Fibroblast of lung (primary cell): Measurements from ENCODE around the gene MCRS1. TPM values are rescaled to one million over a fixed set of nuclear protein-coding genes. Genes with fewer than 3 reads are reported as not detected.

Experiments used
- DNase-seq, 2 donors: peaks; one replicate each; pipeline versions ENCODE4 v3.0.0 to v3.0.0-alpha.2; 2010; ENCODE audit warnings: low read depth in 2 of 2
- H2AFZ ChIP-seq: 2 replicates; pipeline ENCODE4 v1.5.1; 2012; ENCODE audit warnings: low read length, control low read depth, inconsistent platforms
- H3K27ac ChIP-seq: 2 replicates; pipeline ENCODE4 v1.5.1; 2011; ENCODE audit warnings: low read length, control low read depth; ENCODE audit not compliant: insufficient read depth
- H3K27me3 ChIP-seq: 2 replicates; pipeline ENCODE4 v1.5.1; 2011; ENCODE audit warnings: mild to moderate bottlenecking, low read length; ENCODE audit not compliant: control insufficient read depth, insufficient read depth
- H3K36me3 ChIP-seq: 2 replicates; pipeline ENCODE4 v1.5.1; 2011; ENCODE audit warnings: low read length; ENCODE audit not compliant: control insufficient read depth, insufficient read depth
- H3K4me1 ChIP-seq: 2 replicates; pipeline ENCODE4 v1.5.1; 2011; ENCODE audit warnings: low read length; ENCODE audit not compliant: control insufficient read depth, insufficient read depth; ENCODE audit errors: extremely low read depth
- H3K4me2 ChIP-seq: 2 replicates; pipeline ENCODE4 v1.5.1; 2011; ENCODE audit warnings: low read length, control low read depth; ENCODE audit not compliant: insufficient read depth; ENCODE audit errors: extremely low read depth
- H3K4me3 ChIP-seq, 4 experiments: fragments of 200-600 bp in 1 of 4; sonication (generic) in 1 of 4; replicated peaks in 1 of 4; 2 replicates each; pipeline ENCODE4 v1.5.1; 2011 to 2016; ENCODE audit warnings: low read length in 4 of 4, low read depth in 3 of 4, mild to moderate bottlenecking in 3 of 4, control low read depth in 2 of 4, inconsistent platforms in 1 of 4, mixed read lengths in 1 of 4; ENCODE audit not compliant: insufficient read depth in 1 of 4; ENCODE audit errors: control extremely low read depth in 1 of 4
- H3K79me2 ChIP-seq: 2 replicates; pipeline ENCODE4 v1.5.1; 2012; ENCODE audit warnings: mild to moderate bottlenecking, low read length, inconsistent platforms; ENCODE audit not compliant: control insufficient read depth, insufficient read depth
- H3K9ac ChIP-seq: 2 replicates; pipeline ENCODE4 v1.5.1; 2011; ENCODE audit warnings: mild to moderate bottlenecking, low read length, control low read depth; ENCODE audit not compliant: insufficient read depth
- H3K9me3 ChIP-seq: 2 replicates; pipeline ENCODE4 v1.5.1; 2012; ENCODE audit warnings: low read depth, low read length; ENCODE audit not compliant: control insufficient read depth, insufficient read depth
- H4K20me1 ChIP-seq: 2 replicates; pipeline ENCODE4 v1.5.1; 2011; ENCODE audit warnings: low read length; ENCODE audit not compliant: control insufficient read depth, insufficient read depth; ENCODE audit errors: extremely low read depth
- EZH2 ChIP-seq: IDR thresholded peaks from 2 replicates; pipeline ENCODE4 v1.5.1; 2012; ENCODE audit warnings: low read length, control low read depth, mild to moderate bottlenecking; ENCODE audit errors: missing control alignments
- polyA plus RNA-seq, 2 donors: library from polyadenylated mRNA; depleted of rRNA in 1 of 2; stranded (reverse) in 1 of 2; unstranded in 1 of 2; fragments of >200 nt; gene quantifications; 2 replicates each; pipeline ENCODE4 v1.2.1, GENCODE V29; 2011 to 2012; ENCODE audit warnings: missing spikeins in 1 of 2
- total RNA-seq: library from RNA; depleted of rRNA; stranded (reverse); fragments of >200 nt; gene quantifications from 2 replicates; pipeline ENCODE4 v1.2.1, GENCODE V29; 2014
- TF ChIP-seq, protein P1 (sequence below), 2 donors: IDR thresholded peaks in 1 of 2; conservative IDR thresholded peaks in 1 of 2; 1 replicate in 1 of 2; 2 replicates in 1 of 2; pipeline ENCODE4 v1.5.1; 2011 to 2012; ENCODE audit warnings: low read length in 2 of 2, control low read depth in 1 of 2, inconsistent platforms in 1 of 2, low read depth in 1 of 2, mild to moderate bottlenecking in 1 of 2

MCRS1 gene
- total and polyA plus RNA-seq, 2 donors (not counting 1 experiment from before 2014, with no cell fraction given) = 51.1 to 52.2 TPM

DNA sequence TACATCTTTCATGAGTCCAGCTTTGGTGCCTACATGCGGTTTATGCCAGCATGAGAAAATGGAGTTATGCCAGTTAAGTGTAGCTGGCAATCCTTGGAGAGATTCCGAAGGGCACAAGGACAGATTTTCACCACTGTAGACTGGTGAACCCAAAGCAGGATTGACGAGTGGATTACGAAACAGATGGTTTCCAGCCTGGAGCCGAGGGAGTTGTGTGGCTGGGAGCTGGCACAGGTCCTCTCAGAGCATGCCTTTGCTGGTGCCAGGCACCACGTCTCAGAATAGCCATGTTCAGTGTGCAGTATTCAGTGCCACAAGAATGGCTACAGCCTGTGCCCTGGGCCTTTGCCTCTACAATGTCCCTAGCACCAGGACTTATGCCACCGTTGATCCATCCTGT, 15.9 kb downstream of the MCRS1 start:
- H3K4me1 ChIP-seq = no peaks in the 10 kb centered on the region
- H3K9ac ChIP-seq = no peak overlapping the region
- H2AFZ ChIP-seq = no peak overlapping the region
- H3K4me2 ChIP-seq = no peak overlapping the region
- no peak for DNase-seq
- TF ChIP-seq, protein P1, sequence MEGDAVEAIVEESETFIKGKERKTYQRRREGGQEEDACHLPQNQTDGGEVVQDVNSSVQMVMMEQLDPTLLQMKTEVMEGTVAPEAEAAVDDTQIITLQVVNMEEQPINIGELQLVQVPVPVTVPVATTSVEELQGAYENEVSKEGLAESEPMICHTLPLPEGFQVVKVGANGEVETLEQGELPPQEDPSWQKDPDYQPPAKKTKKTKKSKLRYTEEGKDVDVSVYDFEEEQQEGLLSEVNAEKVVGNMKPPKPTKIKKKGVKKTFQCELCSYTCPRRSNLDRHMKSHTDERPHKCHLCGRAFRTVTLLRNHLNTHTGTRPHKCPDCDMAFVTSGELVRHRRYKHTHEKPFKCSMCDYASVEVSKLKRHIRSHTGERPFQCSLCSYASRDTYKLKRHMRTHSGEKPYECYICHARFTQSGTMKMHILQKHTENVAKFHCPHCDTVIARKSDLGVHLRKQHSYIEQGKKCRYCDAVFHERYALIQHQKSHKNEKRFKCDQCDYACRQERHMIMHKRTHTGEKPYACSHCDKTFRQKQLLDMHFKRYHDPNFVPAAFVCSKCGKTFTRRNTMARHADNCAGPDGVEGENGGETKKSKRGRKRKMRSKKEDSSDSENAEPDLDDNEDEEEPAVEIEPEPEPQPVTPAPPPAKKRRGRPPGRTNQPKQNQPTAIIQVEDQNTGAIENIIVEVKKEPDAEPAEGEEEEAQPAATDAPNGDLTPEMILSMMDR (conservative IDR thresholded peaks at IDR 0.05 in 1 of 2, IDR thresholded peaks at IDR 0.05 in 1 of 2; ENCODE audit: low read depth in 1 of 2, low read length in 2 of 2) = no peak
- no peak for TF ChIP-seq EZH2
- H4K20me1 ChIP-seq = no peaks in the 10 kb centered on the region
- no peaks in the 10 kb centered on the region for H3K36me3 ChIP-seq
- no peaks in the 10 kb centered on the region for H3K79me2 ChIP-seq
- H3K27me3 ChIP-seq = peaks cover 28% of the 10 kb centered on the region
- no peaks in the 10 kb centered on the region for H3K9me3 ChIP-seq
- no peak overlapping the region for H3K4me3 ChIP-seq
- no peak overlapping the region for H3K27ac ChIP-seq

DNA sequence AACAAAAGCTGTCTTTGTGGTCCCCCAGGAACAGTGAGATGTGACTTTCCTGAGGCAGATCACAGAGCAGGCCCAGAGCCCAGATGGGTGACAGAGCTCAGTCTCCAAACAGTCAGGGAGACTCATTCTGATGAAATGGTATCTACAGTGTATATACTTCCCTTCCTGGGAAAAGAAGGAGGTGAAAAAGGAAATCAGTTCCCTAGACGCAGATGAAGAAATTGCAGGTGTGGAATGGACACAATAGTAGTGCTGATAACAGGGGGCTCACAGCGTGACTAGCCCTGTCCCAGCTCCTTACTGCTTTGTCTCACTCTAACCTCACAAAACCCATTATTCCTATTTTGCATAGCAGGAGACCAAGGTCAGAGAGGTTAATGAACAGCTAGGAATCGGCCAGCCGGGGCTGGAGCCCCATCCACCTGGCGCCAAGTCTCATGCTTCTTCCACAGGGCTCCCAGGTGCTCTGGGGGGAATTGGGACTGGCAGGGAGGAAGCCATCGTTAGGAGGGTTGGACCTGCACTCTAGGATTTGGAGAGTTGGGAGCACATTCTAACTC, 17.2 kb downstream of the MCRS1 start:
- no peak for DNase-seq
- no peak overlapping the region for H3K4me3 ChIP-seq
- H3K27ac ChIP-seq = no peak overlapping the region
- H4K20me1 ChIP-seq = no peaks in the 10 kb centered on the region
- H3K4me1 ChIP-seq = no peaks in the 10 kb centered on the region
- no peaks in the 10 kb centered on the region for H3K9me3 ChIP-seq
- H3K36me3 ChIP-seq = no peaks in the 10 kb centered on the region
- no peak overlapping the region for H3K4me2 ChIP-seq
- TF ChIP-seq EZH2 = no peak
- no peak overlapping the region for H3K9ac ChIP-seq
- no peak overlapping the region for H2AFZ ChIP-seq
- H3K27me3 ChIP-seq = peaks cover 32% of the 10 kb centered on the region
- H3K79me2 ChIP-seq = no peaks in the 10 kb centered on the region

DNA sequence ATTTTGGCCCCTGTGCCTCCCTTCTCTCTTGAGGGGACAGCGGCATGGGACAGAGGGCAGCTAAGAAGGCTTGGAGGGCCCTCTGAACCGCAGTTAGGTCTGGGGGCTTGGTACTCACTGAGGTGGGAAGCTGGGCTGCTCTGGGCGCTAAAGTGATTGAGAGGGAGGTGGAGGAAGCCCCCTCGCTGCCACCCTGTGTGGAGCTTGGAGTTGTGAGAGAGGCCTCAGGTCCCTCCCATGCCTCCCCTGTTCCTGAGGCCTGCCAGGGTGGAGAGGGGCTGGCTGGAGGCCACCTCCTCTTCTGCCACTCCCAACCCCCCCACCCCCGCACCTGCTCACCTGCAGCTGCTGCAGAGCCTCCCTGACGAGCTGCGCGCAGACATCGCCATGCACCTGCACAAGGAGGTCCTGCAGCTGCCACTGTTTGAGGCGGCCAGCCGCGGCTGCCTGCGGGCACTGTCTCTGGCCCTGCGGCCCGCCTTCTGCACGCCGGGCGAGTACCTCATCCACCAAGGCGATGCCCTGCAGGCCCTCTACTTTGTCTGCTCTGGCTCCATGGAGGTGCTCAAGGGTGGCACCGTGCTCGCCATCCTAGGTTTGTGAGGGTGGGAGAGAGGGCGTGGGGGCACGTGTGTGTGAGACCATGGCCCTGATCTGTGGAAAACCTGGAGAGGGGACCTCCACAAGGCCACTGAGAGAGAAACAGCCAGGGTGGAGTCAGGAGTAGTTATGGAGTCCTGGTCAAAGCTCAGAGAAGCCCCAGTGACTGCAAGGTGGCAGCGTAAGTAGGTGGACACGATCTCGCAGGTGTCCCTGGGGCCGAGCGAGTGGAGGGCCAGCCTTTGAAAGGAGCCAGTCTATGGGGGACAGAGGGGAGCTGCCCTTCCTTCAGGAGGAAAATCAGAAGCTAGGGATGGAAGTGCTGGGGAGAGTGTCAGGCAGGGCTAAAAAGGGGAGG, 17.9 kb downstream of the MCRS1 start:
- H2AFZ ChIP-seq = no peak overlapping the region
- no peak for DNase-seq

More for the DNA sequence above, 17.9 kb downstream of the MCRS1 start:
- Histone ChIP-seq H3K79me2 (no peaks in the 10 kb centered on the region), H3K36me3 (no peaks in the 10 kb centered on the region), H3K27ac (no peak overlapping the region), H3K27me3 (peaks cover 32% of the 10 kb centered on the region), H3K4me1 (no peaks in the 10 kb centered on the region), H3K4me3 (no peak overlapping the region), H3K4me2 (no peak overlapping the region), H3K9ac (no peak overlapping the region), H4K20me1 (no peaks in the 10 kb centered on the region), H3K9me3 (no peaks in the 10 kb centered on the region)
- no peak for TF ChIP-seq EZH2
- TF ChIP-seq, protein P1 (conservative IDR thresholded peaks at IDR 0.05 in 1 of 2, IDR thresholded peaks at IDR 0.05 in 1 of 2; ENCODE audit: low read depth in 1 of 2, low read length in 2 of 2) = no peak
